Measurements from ENCODE around the gene RAP2A. TPM values are rescaled to one million over a fixed set of nuclear protein-coding genes. Genes with fewer than 3 reads are reported as not detected.

The RAP2A gene
- total RNA-seq, 2 donors from 2014 or later: 7.5 to 11.6 TPM

DNA sequence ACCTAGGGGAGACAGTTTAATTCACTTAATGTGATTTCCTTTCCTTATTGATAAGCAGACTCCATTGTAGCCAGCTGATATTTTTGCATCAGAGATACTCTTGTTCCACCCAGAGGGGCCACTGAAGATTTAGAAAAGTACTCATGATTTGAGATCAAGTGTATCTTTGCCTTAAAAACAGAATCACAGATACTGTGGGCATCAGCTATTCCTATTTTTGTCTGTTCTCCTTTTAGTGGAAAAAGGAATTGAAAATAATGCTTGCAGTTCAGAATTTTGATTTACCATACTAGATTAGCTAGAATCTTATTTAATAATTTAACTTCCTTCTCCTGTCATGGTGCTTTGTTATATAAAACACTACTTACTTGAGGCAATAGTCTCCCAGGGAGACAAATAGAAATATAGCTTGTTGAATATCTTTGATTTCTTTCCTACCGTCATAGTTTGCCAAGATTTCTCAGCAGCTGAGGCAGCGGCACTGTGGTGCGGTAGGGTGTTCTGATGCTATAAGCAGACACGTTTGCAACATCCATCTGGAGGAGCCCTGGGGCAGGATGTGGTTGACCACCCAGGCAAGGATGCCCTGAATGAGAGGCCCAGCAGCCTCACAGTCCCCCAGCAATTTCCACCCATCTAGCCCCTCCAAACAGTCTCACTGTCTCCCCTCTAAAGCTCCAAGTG lies 47.0 kb upstream of the RAP2A start:
- Histone ChIP-seq H3K27ac (no peak overlapping the region), H3K36me3 (no peaks in the 10 kb centered on the region)
- 91% methylated on average over 4 of the region's 4 CpGs for WGBS

DNA sequence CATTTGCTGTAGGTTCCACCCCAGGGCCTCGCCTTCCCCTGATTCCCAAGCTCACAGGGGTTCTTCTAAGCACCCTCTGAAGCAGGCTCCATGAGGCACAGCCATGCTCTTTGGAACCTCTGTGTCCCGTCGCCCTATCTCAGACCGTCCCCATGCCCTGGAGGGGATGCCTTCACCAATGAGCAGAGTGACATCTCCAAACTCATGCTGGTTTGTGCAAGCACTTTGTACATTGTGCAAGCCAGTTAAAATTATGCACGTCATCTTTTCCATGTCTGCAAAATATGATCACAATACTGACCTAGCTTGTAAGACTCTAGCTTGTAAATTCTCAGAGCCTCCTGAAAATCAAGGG lies 46.5 kb upstream of the RAP2A start:
- H3K27me3 ChIP-seq (replicated peaks; ENCODE audit: insufficient read depth): no peaks in the 10 kb centered on the region
- H3K27ac ChIP-seq: no peak overlapping the region
- 95% methylated on average over 5 of the region's 5 CpGs for WGBS
- TF ChIP-seq, protein P1, sequence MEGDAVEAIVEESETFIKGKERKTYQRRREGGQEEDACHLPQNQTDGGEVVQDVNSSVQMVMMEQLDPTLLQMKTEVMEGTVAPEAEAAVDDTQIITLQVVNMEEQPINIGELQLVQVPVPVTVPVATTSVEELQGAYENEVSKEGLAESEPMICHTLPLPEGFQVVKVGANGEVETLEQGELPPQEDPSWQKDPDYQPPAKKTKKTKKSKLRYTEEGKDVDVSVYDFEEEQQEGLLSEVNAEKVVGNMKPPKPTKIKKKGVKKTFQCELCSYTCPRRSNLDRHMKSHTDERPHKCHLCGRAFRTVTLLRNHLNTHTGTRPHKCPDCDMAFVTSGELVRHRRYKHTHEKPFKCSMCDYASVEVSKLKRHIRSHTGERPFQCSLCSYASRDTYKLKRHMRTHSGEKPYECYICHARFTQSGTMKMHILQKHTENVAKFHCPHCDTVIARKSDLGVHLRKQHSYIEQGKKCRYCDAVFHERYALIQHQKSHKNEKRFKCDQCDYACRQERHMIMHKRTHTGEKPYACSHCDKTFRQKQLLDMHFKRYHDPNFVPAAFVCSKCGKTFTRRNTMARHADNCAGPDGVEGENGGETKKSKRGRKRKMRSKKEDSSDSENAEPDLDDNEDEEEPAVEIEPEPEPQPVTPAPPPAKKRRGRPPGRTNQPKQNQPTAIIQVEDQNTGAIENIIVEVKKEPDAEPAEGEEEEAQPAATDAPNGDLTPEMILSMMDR (IDR thresholded peaks at IDR 0.05): no peak
- no peak for TF ChIP-seq POLR2AphosphoS5 (IDR thresholded peaks at IDR 0.05)
- no peak for TF ChIP-seq POLR2A (IDR thresholded peaks at IDR 0.05)
- no peak overlapping the region for H3K4me3 ChIP-seq
- H3K36me3 ChIP-seq: no peaks in the 10 kb centered on the region
- H3K9me3 ChIP-seq: no peaks in the 10 kb centered on the region
- H3K4me1 ChIP-seq (replicated peaks): no peaks in the 10 kb centered on the region
- no peak for DNase-seq (ENCODE audit: low spot score)
- intact Hi-C loops (cut with DNase I): no loop called here

More for the DNA sequence above, 47.0 kb upstream of the RAP2A start:
- H3K27me3 ChIP-seq (replicated peaks; ENCODE audit: insufficient read depth): no peaks in the 10 kb centered on the region
- no peak for DNase-seq (ENCODE audit: low spot score)
- H3K4me3 ChIP-seq: no peak overlapping the region
- H3K9me3 ChIP-seq: no peaks in the 10 kb centered on the region
- no peaks in the 10 kb centered on the region for H3K4me1 ChIP-seq (replicated peaks)
- intact Hi-C loops (cut with DNase I): no loop called here
- TF ChIP-seq POLR2A (IDR thresholded peaks at IDR 0.05) (no peak), POLR2AphosphoS5 (IDR thresholded peaks at IDR 0.05) (no peak)
- TF ChIP-seq, protein P1 (IDR thresholded peaks at IDR 0.05): no peak

DNA sequence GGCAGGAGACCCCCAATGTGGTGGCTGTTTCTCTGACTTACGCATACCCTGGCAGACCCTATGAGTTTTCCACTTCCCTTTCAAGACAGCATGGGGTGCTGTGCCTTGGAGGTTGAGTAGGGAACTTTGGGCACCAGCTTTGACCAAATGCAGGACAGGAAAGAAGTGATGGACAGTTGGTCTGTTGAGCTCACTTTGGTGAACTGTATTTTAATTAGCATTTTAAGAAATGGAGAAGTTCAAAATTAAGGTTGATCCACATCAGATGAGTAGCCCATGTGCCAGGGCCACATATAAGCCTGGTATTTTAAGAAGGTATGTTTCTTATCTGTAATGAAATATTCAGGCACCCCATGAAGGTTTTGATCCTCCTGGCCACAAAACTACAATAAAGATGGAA lies 46.1 kb upstream of the RAP2A start:
- intact Hi-C loops (cut with DNase I): no loop called here
- 95% methylated on average over 1 of the region's 1 CpG for WGBS
- H3K36me3 ChIP-seq: no peaks in the 10 kb centered on the region

DNA sequence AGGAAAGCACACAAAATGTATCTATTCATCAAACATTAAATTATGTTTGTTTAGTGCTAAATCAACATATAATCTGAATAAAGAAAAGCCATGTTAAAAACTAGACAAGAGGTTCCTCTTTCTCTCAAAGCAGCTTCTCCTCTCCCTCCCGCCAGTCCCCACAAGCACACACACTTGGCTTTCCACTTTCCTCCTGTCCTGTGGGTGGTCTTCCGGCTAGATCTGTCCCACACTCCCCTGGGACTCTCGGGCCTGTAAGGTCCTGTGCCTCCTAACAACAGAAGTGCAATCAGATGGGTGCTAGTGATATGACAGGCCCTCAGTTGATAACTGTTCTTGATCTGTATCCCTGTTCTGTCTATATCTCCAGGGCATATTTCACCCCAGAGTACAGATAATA lies 45.6 kb upstream of the RAP2A start:
- H3K36me3 ChIP-seq: no peaks in the 10 kb centered on the region
- H3K4me1 ChIP-seq (replicated peaks): no peaks in the 10 kb centered on the region
- no peaks in the 10 kb centered on the region for H3K27me3 ChIP-seq (replicated peaks; ENCODE audit: insufficient read depth)
- no peaks in the 10 kb centered on the region for H3K9me3 ChIP-seq
- no peak overlapping the region for H3K27ac ChIP-seq
- TF ChIP-seq, protein P1 (IDR thresholded peaks at IDR 0.05): no peak
- TF ChIP-seq POLR2AphosphoS5 (IDR thresholded peaks at IDR 0.05): no peak
- no peak for TF ChIP-seq POLR2A (IDR thresholded peaks at IDR 0.05)
- no peak overlapping the region for H3K4me3 ChIP-seq
- no peak for DNase-seq (ENCODE audit: low spot score)
- intact Hi-C loops (cut with DNase I): no loop called here
- 47% methylated on average over 3 of the region's 3 CpGs for WGBS

More for the DNA sequence above, 46.1 kb upstream of the RAP2A start:
- DNase-seq (ENCODE audit: low spot score): no peak
- Histone ChIP-seq H3K4me3 (no peak overlapping the region), H3K27me3 (replicated peaks; ENCODE audit: insufficient read depth) (no peaks in the 10 kb centered on the region), H3K9me3 (no peaks in the 10 kb centered on the region), H3K27ac (no peak overlapping the region), H3K4me1 (replicated peaks) (no peaks in the 10 kb centered on the region)
- TF ChIP-seq POLR2A (IDR thresholded peaks at IDR 0.05): no peak
- no peak for TF ChIP-seq POLR2AphosphoS5 (IDR thresholded peaks at IDR 0.05)
- TF ChIP-seq, protein P1 (IDR thresholded peaks at IDR 0.05): no peak

DNA sequence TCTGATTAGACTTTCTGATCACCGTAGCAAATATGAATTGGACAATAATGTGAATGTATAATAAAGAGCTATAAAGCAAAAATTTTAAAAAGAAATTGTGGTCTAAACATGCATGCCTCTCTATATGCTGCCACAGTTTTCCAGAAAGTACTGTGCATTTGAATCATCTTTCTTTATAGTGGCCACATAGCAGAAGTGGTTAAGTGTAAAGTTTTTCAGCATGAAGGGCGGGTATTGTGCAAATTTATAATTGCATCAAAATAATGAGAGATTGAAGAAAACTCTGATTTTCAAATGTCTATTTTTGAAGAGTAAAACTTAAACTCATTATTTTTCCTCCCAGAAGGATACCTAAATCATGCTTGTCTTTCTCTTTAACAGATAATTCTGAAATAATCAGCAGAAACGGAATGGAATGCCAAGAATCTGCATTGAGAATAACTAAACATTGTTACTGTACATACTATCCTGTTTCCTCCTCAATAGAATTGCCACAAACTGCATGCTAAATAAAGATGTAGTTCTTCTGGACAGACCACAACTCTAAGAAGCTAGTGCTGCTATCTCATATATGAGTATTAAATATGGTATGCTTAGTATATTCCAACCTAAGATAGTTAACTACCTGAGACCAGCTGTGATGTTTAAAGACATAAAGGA lies 42.9 kb upstream of the RAP2A start:
- intact Hi-C loops (cut with DNase I): no loop called here
- H3K27ac ChIP-seq: no peak overlapping the region
- no peaks in the 10 kb centered on the region for H3K27me3 ChIP-seq (replicated peaks; ENCODE audit: insufficient read depth)
- no peak overlapping the region for H3K4me3 ChIP-seq
- H3K9me3 ChIP-seq: no peaks in the 10 kb centered on the region
- H3K36me3 ChIP-seq: no peaks in the 10 kb centered on the region
- 72% methylated on average over 3 of the region's 3 CpGs for WGBS
- no peaks in the 10 kb centered on the region for H3K4me1 ChIP-seq (replicated peaks)
- DNase-seq (ENCODE audit: low spot score): no peak
- TF ChIP-seq POLR2A (IDR thresholded peaks at IDR 0.05) (no peak), POLR2AphosphoS5 (IDR thresholded peaks at IDR 0.05) (no peak)
- TF ChIP-seq, protein P1 (IDR thresholded peaks at IDR 0.05): no peak

All from prostate gland (tissue), 2 donors.